HG02623 (cell line): Measurements from ENCODE around the gene ACAN.

ENCODE experiments used
- ATAC-seq: cut with Tn5 transposase; IDR thresholded peaks from one replicate; pipeline ENCODE4 v1.9.1; 2021; ENCODE audit warnings: moderate library complexity; ENCODE audit not compliant: unreplicated experiment

Gene ACAN

DNA sequence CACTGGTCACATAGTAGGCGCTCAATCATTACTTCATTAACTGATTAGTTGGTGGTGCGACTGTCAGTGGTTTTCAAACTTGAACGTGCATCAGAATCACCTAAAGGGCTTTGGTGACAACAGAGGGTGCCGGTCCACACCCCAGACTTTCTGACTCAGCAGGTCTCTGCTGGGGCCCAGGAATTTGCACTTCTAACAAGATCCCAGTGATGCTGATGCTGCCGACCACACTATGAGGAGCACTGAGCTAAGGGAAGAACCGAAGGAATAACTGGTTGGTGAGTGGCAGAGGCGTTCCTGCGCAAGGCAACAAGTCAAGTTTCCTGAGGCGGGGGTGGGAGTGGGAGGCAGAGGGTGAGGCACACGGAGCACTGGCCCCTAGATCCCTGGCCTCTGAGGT lies 73.3 kb downstream of the ACAN start:
- no peak for ATAC-seq

DNA sequence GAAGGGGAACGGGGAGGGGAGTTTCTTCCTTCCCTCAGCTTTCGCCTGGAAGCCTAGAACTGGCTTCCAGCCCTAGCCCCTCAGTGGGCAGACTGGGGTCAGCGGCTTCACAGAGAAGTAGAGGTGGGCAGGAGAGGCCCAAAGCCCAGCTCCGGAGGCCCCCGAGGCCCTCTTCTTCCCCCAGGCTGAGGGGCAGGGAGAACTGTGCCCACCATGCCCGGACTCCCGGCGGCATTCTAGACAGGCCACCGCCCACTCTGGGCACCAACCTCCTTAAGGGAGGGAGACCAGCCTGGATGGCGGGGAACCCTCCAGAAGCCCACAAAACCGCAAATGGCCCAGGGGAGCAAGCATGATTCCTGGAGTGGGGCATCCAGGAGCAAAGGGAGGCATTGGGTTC lies 74.2 kb downstream of the ACAN start:
- ATAC-seq = no peak

DNA sequence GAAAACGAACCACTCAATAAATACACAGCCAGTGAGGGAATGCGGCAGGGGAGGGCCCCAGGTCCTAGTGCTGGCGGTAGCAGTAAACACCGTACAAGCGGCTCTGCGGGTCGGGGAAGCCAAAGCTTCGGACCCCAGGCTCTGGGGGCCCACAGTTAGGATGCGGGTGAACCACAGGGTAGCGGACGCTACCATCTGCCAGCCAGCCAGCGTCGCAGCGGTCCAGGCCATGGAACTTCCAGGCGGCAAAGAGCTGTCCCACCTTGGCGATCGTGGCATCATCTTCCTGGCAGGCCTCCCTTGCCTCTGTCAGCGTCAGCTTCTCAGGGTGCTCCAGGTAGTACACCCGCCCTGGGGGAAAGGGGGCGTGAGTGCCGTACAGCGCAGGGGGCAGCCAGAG lies 74.7 kb downstream of the ACAN start:
- no peak for ATAC-seq

DNA sequence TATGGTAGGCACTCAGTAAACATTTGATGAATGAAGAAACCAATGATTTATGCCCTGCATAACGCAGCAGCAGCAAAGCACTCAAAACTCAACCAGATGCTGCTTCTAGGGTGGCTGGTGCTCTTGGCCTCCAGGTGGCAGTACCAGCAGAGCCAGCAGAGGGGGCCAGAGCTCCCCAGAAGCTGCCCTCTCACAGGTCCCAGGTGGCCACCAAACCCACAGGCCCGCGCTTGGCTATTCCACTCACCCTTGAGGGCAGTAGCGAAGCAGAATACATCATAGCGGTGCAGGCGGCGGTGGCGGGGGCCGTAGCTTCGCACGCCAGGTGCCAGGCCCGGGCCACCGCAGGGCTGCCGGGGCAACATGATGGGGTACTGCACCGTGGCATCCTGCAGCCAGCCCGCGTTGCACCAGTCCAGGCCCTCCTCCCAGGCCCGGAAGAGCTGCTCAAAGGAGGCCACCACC lies 75.5 kb downstream of the ACAN start:
- ATAC-seq = peak; percentile 63

DNA sequence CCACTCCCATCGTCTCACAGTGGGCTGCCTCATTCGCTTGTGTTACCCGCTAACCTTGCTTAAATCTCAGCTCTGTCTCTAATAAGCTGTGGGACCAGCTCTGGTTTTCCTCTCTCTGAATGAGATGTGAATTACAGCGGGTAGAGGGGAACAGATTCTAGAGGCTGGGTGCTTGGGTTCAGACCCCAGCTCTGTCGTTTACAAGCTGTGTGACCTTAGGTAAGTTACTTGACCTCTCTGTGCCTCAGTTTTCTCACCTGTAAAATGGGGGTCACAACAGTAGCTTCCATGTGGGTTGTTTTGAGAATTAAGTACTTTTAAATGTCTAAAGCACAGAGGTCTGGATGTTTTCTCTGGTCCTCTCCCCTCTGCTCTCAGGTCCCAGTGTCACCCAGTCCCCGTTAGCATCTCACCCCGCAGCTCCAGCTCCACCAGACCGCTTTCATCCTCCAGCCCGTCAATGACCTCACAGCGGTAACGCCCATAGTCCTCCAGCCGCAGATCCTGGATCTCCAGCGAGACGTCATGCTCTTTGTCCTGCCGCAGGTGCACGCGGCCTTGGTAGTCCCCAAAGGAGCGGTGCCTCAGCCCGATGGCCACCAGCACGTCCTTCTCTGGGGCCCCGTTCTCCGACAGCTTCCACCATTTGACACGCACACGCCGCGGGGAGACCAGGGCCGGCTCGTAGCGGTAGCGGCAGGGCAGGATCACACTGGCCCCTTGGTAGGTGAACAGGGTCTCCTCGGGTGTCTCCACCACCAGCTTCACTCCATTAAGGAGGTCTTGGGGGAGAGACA lies 77.9 kb downstream of the ACAN start:
- no peak for ATAC-seq

DNA sequence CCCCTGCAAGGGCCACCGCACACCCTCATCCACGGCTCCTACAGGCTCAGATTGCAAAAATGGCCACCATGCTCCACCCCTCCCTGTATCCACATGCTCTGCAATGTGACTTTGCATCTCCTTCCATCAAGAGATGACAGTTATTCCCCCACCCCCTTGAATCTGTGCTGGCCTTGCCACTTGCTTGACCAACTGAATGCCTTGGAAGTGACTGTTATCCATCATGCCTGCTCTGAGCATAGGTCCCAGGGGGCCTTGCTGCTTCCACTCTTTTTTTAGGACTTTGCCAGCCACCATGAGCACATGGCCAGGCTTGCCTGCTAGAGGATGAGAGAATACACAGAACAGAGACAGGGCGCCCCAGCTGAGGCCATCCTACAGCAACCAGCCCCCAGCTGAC lies 78.5 kb downstream of the ACAN start:
- no peak for ATAC-seq

DNA sequence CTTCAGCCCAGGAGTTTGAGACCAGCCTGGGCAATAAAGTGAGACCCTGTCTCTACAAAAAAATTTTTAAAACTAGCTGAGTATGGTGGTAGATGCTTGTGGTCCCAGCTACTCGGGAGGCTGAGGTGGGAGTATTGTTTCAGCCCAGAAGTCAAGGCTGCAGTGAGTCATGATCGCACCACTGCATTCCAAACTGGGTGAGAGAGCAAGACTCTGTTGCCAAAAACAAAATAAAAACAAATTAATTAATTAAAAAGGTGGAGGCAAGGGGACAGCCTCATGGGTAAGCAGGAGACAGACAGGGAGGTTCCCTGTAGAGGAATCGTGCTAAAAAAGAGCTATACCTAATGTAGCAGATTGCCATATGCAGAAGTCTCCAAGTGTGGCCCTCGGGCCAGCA lies 79.5 kb downstream of the ACAN start:
- ATAC-seq = no peak

DNA sequence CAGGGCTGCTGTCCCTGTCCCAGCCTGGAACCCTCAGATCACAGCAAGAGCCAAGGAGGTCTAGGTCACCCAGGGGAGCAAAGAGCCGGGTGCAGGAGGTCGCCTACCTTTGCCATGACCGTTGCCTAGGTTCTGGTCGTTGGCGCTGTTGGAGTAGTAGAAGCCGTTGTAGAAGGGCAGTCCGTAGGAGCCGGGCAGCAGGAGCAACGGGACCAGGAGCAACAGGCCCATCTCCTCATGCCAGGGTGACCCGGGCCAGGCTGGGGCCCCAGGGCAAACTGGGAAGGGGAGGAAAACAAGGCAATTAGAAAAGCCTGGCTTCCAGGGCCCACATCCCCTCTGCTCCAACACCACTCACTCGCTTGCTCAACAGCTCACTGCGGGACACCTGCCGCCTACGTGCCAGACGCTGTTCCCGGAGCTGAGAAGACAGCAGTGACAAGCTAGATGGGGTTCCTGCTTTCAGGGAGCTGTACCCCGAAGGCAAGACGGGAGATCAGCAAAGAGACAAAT lies 83.9 kb downstream of the ACAN start:
- no peak for ATAC-seq

DNA sequence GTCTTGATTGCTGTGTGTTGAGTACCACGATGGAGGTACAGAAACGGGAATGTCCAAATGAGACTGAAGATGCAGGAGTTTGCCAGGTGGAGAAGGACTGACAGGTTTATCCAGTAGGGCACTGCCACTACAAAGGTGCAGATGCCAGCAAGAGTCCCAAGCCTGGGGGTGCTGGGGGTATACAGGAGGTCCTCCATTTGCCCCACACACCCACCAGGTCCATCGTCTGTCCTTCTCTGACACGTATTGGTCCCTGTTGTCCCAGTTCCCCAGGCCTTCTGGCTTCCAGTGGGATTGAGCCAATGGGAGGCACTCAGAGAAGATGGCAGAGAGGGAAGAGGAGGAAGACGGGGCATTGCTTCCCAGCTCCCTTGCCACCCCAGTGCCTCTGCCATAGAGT lies 85.5 kb downstream of the ACAN start:
- ATAC-seq = no peak

DNA sequence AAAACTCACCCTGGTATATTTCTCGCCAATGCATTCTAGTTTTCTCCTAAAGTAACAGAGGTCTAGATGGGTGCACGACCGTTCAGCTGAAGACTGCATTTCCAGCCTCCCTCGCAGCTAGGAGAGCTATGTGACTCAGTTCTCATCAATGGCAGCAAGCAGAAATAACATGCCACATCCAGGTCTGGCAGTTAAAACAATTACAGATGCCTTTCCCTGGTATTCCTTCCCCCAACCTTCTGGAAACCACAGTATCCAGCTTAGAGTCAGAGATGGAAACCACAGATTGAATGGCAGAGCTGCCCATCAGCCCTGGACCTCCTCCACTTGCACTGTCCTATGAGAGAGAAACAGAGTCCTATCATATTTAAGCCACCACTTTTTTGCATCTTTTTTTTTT lies 87.3 kb downstream of the ACAN start:
- ATAC-seq = no peak

DNA sequence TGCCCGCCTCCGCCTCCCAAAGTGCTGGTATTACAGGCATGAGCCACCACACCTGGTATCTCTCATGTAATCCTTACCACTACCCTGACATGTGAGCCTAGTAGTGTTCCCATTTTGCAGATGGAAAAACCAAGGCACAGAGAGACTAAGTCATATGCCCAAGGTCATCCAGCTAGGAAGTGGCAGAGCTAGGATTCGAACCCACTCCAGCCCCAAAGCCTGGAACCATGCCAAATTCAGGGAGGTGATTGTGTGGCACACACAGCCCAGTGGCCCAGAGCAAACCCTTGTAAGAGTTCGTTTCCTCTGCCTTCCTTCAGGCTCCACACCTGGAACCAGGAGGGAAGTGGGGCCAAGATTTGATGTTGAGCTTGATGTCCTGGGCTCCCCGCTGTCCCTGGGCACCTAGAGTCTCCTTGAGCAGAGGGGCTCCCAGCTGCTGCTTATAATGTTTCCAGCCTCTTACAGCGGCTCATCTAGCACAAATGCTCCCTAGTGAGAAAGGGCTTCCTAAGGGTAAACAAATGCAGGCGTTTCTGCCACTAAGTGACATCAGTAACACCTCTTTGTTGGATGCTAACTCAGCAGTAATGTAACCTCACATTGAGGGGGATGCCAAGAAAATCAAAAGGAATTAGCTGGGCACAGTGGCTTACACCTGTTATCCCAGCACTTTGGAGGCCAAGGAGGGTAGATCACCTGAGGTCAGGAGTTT lies 88.5 kb downstream of the ACAN start:
- ATAC-seq = no peak

DNA sequence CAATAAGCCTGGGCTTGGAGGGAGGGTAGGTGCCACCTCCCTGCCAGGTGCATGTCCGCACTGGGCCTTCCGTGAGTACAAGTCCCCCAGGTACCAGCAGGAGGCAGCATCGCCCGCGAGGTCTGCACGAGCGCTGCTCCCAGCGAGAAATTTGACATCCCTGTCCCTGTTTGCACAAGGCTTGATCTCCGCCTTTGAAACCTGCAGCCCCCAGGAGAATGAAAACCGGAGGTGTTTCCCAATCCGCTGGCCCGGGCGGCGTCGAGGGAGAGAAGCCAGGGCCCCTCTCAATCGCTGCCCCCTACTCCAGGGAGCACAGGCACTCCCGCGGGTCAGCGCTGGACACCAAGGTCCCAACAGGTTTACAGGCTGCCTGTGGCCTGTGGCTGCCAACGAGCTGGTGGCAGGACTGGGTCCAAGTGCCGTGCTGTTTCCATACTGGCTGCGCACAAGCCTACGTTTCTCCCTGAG lies 91.1 kb downstream of the ACAN start:
- peak; percentile 49 for ATAC-seq

DNA sequence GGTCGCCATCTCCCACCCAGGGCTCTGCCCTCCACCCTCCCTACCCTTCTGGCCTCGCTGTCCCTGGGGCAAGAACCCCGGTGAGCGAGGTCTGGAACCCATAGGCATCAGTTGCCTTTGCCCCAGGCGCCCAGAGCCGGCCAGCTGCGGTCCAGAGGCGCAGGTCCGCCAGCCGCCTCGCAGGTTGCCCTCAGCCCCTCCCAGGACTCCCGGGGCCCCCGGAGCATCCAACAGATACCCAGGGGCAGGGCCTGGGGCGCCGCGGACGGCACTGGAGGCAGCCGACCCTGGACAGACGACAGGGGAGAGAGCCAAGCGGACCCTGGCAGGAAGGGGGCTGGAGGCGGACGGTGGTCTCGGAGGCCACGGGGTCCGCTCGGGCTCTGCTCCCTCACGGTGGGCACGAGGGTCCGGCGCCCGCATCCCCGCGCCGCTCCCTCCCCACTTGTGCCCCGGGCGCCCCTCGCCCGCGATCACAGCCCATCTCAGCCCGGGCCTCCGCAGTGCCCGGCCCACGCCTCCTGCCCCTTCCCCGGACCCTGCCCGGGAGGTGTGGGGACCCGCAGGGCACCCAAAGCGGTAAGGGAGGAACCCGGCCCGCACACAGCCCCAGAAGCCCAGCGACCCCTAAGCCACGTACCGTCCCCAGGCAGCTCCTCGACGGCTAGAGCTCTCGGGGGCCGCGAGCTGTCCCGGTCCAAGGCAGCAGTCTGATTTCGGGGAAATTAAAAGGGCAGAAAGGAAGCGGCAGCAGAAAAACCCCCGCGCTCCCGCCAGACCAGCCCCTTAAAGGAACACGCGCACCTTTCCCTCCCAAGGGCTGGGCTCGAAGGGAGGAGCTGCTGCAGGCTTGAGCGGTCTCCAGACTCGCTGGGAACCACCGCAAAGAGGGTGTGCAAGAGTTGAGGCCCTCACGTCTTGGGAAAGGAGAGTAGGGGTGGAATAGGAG lies 91.9 kb downstream of the ACAN start, which contains the start of gene HAPLN3:
Gene HAPLN3 (minus strand): TSS at position 726 of the 949 bp plus-strand sequence. CDS start 8,246 bp downstream, outside the sequence.
- peak; percentile 56 for ATAC-seq

DNA sequence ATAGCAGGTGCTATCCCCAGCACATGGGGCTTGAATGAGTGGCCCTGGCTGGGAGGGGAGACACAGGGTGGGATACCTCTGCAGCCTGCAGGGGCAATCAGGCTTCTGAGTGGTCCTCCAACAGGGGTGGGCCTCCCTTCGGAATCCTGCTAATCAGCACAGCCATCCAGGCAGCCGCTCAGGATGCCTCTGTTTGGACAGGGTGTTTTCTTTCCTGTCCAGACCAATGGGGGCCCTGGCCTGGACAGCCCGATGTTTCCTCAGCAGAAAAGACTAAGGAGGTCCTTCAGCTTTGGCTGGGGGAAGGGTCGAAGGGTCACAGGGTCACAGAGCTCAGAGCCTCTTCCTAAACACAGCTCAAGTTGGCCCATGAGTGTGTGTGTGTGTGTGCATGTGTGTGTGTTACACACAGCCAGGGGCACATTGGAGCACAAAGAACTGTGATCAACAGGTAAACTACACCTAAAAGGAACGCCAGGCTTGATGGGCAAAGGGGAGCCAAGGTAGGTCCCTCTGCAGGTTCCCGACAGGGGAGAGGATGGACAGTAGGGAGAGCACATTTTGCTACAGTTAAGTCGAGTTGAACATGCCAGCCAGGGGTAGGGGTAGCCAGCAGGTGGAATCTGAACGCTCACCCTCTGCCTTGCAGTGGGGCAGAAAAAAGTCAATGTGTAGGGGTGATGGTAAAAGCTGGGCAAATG lies 93.2 kb downstream of the ACAN start:
- no peak for ATAC-seq

DNA sequence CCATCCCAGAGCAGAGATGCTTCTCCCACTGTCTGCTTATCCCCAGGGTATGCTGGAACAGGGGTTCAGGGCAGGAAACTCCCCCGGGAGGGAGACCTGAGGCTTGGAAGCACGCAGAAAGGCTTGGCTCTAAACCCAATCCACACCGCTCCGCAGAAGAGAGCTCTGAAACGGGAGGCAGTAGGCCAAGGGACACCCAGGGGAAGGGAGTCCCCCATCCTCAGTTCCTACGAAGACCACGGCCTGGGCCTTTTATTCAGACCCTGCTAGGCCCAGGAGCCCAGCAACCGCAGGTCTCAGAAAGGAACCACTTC lies 93.9 kb downstream of the ACAN start:
- ATAC-seq = no peak

DNA sequence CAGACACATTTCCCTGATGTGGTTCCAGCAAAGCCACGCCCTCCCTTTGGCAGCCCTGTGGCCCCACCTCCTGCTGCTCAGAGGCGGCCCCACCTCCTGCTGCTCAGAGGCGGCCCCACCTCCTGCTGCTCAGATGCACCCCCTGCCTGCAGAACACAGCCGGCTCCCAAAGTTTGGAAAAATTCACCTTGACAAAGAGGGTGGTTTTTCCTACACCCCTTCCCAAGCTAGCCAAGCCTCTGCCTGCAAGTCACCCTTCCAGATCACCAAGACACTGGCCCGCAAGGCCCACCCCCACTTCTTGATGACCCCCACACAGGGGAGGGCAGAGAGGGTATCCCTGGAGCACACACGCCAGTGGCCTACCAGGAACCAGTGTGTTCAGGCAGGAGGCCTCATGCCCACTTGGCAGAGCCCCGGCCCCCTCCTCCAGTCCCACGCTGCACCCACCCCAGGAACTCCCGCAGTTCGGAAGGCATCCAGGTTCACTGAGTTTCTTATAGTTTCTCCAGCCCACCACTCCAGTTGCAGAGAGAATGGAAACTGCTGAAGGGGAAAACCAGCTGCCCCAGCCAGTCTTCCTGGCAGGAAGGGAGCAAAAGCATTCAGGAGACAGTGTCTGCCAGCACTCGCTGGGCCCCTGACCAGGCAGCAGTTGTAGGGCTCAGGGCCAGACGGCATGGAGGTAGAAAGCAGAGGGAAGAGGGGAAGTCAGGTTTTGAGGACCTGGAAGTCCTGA lies 94.4 kb downstream of the ACAN start:
- no peak for ATAC-seq

DNA sequence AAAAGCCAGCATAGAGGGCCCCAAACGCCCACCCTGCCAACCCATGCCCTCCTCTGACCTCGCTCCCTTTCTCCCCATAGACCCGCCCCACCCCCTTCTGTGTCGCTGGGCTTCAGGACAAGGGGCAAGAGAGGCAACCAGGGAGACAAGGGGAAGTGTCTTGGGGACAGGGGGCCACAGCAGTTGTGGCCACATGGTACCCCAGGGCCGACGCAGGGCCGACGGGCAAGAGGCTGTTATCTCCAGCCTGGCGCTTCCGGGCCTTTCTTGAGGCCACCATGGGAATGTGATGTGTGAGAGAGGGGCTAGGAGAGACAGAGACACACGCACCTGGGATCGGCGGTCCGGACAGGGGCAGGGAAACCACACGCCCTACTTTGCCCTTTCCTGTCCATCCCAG lies 95.5 kb downstream of the ACAN start:
- ATAC-seq = no peak

DNA sequence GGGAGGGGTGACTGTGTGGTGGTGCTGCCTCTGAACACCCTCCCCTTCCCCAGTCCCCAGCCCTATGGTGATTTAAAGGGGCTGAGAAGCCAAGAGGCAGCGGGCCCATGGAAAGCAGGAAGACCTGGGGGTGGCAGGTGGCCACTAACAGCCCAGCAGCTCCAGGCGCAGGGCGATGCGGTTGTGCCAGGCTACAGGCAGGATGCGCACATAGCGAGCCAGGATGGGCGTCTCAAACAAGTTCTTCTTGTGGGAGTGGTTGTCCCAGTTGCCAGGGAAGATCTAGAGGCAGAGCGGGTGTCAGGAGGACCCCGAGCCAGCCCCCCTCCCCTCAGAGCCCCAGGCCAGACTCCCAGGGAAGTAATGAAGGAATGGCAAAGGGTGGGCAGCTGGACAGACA lies 96.0 kb downstream of the ACAN start:
- no peak for ATAC-seq

DNA sequence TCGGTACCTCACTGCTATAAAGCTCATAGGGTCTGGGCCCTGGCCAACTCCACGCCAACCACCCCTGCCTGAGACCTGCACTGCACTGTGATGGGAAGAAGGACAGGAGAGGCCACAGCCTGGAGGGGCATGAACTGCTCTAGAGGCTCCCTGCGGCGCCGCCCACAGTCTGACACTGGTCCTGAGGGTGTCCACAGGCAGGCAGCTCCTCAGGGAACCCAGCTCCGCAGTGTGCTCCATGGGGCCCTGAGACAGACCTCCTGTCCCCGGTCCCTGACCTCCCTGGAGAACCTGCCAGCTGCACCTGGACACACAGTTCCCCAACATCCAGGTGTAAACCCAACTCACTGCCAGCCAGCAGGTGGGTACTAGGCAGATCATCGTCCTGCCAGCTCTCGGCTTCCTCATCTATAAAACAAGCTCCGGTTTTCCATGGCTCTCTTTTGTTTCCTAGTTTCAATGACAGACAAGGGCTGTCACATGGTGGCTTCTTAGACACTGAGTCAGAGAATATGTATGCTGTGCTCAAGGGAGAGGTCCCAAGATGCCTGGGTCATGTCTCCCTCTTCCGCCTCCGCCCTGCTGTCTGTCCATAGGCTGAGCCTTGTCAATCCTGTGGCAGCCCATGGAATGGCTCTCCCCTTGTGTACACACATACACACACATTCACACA lies 97.2 kb downstream of the ACAN start:
- no peak for ATAC-seq
